Kidney epithelial cell (primary cell): ENCODE measurements around the gene ABLIM1. TPM values are rescaled to one million over a fixed set of nuclear protein-coding genes. Genes with fewer than 3 reads are reported as not detected.

ENCODE experiments used
- DNase-seq: peaks from one replicate; pipeline ENCODE4 v3.0.0-alpha.2; 2010; ENCODE audit warnings: low read depth
- H3K27me3 ChIP-seq: 2 replicates; pipeline ENCODE4 v1.6.0; 2011; ENCODE audit warnings: low read length; ENCODE audit not compliant: control insufficient read depth, insufficient read depth
- H3K36me3 ChIP-seq: 2 replicates; pipeline ENCODE4 v1.5.1; 2011; ENCODE audit warnings: low read length; ENCODE audit not compliant: control insufficient read depth, insufficient read depth
- H3K4me3 ChIP-seq: 2 replicates; pipeline ENCODE4 v1.5.1; 2011; ENCODE audit warnings: low read depth, mild to moderate bottlenecking, control low read depth, low read length
- total RNA-seq: library from RNA; depleted of rRNA; stranded (reverse); fragments of >200 nt; gene quantifications from 2 replicates; pipeline ENCODE4 v1.2.3, GENCODE V29; 2015
- TF ChIP-seq, protein P1 (sequence below): IDR thresholded peaks from 2 replicates; pipeline ENCODE4 v1.5.1; 2011; ENCODE audit warnings: mild to moderate bottlenecking, moderate library complexity, low read length, control low read depth, inconsistent platforms; ENCODE audit not compliant: insufficient read depth, poor library complexity, severe bottlenecking

The ABLIM1 gene
- total RNA-seq, 1 donor from 2014 or later = 41.9 TPM

DNA sequence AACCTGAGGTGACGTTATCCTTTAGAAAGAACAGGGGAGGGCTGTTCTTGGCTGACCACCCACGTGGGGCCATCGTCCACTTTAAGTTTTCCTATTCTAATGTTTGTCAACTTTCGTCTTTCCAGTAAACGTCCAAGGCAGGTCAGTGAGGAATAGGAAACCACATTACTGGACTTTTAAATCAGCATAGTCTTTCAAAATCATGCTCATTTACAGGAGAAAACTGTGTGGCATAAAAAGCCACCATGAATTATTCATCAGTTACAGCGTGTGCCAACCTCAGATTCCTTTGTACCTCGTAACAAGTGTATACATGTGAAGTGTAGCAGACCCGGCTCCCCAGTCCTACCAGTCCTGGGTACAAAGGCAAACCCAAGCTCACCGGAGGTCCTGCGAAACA, 25.1 kb upstream of the ABLIM1 start:
- H3K4me3 ChIP-seq = no peak overlapping the region
- no peaks in the 10 kb centered on the region for H3K36me3 ChIP-seq

DNA sequence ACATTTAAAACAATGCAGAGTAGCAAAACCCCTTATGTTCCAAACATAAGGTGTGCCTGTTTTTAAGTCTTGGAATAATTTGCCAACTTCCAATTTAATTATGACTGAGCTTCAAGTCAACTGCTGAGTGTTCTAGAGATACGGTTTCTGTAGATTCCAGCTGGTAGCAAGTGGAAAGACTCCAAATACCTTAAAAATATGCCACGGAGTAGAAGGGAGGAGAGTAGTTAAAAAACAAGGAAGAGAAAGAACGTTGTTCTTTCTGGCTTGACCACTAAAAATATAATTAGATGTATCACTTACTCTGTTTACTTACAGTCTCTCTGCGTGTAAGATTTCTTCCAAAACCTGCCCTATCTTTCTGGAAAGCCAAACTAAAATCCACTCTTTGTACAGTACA, 24.5 kb upstream of the ABLIM1 start:
- no peak overlapping the region for H3K4me3 ChIP-seq
- TF ChIP-seq, protein P1, sequence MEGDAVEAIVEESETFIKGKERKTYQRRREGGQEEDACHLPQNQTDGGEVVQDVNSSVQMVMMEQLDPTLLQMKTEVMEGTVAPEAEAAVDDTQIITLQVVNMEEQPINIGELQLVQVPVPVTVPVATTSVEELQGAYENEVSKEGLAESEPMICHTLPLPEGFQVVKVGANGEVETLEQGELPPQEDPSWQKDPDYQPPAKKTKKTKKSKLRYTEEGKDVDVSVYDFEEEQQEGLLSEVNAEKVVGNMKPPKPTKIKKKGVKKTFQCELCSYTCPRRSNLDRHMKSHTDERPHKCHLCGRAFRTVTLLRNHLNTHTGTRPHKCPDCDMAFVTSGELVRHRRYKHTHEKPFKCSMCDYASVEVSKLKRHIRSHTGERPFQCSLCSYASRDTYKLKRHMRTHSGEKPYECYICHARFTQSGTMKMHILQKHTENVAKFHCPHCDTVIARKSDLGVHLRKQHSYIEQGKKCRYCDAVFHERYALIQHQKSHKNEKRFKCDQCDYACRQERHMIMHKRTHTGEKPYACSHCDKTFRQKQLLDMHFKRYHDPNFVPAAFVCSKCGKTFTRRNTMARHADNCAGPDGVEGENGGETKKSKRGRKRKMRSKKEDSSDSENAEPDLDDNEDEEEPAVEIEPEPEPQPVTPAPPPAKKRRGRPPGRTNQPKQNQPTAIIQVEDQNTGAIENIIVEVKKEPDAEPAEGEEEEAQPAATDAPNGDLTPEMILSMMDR = no peak
- H3K27me3 ChIP-seq = no peaks in the 10 kb centered on the region
- no peaks in the 10 kb centered on the region for H3K36me3 ChIP-seq
- no peak for DNase-seq

More for the DNA sequence above, 25.1 kb upstream of the ABLIM1 start:
- no peaks in the 10 kb centered on the region for H3K27me3 ChIP-seq
- DNase-seq = peak; percentile 34
- TF ChIP-seq, protein P1 = no peak

DNA sequence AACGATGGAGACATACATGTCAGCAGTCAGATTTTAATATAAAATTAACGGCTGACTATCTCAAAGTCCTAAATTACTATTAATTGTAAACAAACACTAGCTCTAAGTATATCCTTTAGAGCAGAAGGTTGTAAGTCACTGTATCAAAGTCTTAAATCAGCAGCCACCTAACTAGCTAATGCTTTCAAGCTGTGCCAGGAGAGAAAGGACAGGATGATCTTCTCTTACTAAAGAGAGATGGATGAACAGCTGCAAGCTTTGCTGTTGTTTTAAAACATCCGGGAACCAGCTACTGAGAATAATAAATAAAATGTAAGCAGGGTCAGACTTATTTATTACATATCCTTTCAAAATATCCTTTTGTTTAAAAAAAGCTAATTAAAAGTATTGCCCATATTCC, 24.0 kb upstream of the ABLIM1 start:
- no peak overlapping the region for H3K4me3 ChIP-seq
- TF ChIP-seq, protein P1 = no peak
- H3K27me3 ChIP-seq = no peaks in the 10 kb centered on the region
- H3K36me3 ChIP-seq = no peaks in the 10 kb centered on the region
- no peak for DNase-seq

DNA sequence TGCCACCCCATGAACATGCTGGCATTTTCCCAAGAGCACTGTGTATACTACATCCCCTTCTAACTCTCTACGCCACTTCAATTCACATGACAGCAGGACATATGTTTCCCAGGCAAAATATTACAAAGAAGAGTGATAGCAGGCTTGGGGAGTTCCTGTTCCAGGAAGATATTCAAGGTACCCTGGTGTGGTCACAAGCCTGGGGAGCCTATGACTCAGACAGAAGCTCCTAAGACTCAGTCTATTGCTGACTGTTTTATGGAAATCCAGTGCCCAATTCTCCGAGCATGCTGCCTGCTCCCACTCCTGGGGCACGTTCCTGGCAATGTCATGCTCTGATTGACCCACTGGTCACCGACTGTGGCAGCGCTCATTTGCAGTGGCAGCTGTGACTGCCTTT, 23.5 kb upstream of the ABLIM1 start:
- TF ChIP-seq, protein P1 = no peak
- Histone ChIP-seq H3K4me3 (no peak overlapping the region), H3K27me3 (no peaks in the 10 kb centered on the region), H3K36me3 (no peaks in the 10 kb centered on the region)
- peak; percentile 48 for DNase-seq

DNA sequence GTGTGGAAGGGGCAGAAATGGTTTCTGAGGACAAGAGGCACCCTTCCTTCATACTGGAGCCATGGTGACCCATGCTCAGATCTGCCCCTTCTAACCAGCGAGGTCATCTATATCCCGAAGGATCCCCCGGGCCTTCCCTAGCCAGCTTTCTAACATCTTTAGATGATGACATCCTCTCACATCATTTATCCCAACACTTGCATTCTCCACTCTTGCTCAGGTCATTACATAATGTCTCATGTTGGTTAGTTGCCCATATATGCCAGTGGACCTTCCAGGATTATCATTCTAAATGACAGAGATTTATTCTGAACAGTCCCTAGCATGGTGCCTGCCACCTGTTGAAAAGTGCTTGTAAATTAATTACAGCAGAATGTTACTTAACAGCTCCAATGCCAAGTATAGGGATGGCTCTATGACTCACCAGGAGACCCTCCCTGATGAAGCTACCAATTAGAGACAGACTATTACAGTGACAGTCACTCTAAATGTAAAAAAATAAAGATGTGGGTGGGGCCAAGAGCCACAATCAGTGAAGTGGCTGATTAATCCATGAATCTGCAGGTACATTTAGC, 22.6 kb upstream of the ABLIM1 start:
- TF ChIP-seq, protein P1 = no peak
- H3K4me3 ChIP-seq = no peak overlapping the region

DNA sequence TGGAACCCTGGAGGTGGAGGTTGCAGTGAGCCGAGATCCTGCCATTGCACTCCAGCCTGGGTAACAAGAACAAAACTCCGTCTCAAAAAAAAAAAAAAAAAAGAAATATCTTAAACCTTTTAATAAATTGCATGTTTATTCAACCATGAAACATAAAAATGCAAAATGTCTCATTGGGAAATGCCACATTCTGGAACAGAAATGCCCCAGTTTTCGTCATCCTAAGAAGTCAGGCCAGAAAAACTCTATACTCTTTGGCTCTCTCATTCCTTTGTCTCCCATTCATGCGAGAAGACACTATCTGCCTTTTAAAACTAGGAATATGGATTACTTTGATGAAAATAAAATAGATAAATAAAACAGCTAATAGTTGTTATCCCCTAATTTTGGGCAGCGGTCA, 21.5 kb upstream of the ABLIM1 start:
- H3K4me3 ChIP-seq = no peak overlapping the region
- no peaks in the 10 kb centered on the region for H3K36me3 ChIP-seq
- TF ChIP-seq, protein P1 = no peak
- DNase-seq = no peak
- H3K27me3 ChIP-seq = no peaks in the 10 kb centered on the region

More for the DNA sequence above, 22.6 kb upstream of the ABLIM1 start:
- Histone ChIP-seq H3K27me3 (no peaks in the 10 kb centered on the region), H3K36me3 (no peaks in the 10 kb centered on the region)
- no peak for DNase-seq
